GM12873 (cell line): Measurements from ENCODE around the gene ZSWIM6.

Experiments
- TF ChIP-seq, protein P1 (sequence below): IDR thresholded peaks from 2 replicates; pipeline ENCODE4 v1.5.1; 2012; ENCODE audit warnings: low read depth, mild to moderate bottlenecking, moderate library complexity, low read length, control low read depth; ENCODE audit not compliant: insufficient read depth; ENCODE audit errors: missing control alignments

Gene ZSWIM6

DNA sequence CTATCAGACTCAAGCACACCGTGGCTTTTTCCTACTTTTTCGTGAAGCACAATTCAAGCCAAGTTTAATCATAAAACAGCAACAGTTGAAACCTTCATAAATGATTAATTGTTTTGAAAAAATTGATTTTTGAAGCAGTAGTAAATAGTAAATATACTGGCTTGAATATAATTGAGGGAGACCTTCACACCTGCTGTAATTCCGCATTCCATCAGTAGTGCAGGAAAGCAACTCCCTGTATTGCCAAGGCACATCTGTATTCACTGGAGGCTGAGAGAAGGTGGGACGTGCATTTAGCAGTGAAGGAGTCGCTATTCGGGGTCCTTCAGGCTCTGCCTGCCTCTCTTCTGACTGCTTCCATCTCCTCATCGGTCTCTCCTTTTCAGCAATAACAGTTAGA, 203.8 kb downstream of the ZSWIM6 start:
- TF ChIP-seq, protein P1, sequence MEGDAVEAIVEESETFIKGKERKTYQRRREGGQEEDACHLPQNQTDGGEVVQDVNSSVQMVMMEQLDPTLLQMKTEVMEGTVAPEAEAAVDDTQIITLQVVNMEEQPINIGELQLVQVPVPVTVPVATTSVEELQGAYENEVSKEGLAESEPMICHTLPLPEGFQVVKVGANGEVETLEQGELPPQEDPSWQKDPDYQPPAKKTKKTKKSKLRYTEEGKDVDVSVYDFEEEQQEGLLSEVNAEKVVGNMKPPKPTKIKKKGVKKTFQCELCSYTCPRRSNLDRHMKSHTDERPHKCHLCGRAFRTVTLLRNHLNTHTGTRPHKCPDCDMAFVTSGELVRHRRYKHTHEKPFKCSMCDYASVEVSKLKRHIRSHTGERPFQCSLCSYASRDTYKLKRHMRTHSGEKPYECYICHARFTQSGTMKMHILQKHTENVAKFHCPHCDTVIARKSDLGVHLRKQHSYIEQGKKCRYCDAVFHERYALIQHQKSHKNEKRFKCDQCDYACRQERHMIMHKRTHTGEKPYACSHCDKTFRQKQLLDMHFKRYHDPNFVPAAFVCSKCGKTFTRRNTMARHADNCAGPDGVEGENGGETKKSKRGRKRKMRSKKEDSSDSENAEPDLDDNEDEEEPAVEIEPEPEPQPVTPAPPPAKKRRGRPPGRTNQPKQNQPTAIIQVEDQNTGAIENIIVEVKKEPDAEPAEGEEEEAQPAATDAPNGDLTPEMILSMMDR = no peak

DNA sequence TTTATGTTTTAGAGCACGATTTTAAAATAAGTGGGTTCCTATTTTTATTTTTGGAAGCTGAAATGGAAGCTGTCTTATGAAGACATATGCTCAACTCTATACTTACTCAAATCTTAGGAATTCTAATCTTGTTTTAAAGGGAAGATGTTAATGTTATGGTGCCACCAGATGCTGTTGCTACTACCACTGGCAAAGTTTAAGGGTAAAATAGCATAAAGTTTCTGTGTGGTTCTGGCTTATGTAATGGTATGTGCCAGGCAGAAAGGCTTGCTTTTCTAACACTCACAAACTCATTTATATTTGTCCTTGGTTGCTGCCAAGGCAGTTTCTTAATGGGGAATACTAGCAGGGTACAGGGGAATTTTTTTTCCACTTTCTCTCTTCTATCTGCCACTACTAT, 204.9 kb downstream of the ZSWIM6 start:
- TF ChIP-seq, protein P1 = no peak

DNA sequence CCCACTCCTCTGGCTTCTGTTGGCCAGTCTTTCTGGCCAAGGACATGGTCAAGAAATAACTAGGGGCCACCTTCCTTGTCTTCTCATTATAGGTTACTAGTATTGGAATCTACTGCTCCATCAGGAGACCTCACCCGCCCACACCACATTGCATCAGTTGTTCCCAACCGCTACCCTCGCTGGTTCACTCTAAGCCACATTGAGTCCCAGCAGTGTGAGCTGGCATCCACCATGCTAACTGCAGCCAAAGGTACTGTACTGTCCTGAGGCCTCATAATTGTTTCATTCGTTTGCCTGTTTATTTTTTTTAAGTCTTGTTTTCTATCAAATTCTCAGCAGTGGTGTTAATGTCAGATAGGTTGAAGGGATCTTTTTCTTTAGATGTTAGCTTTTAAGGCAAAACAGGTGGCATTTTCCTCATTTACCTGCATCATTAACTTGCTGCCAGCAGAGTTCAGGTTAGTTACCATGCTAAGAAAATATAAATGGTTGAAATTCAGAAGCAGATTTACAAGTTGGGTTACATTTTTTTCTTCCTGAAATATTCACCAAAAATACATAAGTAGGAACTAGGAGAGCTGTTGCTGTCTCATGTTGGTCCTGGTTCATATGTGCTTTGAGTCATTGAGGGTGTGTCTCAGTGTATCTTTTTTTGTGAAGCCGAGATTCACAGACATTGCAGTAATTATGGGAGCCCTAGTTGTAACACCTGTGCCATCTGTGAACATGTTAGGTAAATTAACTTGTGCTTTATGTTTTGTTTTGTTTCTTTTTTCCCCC, 206.9 kb downstream of the ZSWIM6 start:
- TF ChIP-seq, protein P1 = no peak

DNA sequence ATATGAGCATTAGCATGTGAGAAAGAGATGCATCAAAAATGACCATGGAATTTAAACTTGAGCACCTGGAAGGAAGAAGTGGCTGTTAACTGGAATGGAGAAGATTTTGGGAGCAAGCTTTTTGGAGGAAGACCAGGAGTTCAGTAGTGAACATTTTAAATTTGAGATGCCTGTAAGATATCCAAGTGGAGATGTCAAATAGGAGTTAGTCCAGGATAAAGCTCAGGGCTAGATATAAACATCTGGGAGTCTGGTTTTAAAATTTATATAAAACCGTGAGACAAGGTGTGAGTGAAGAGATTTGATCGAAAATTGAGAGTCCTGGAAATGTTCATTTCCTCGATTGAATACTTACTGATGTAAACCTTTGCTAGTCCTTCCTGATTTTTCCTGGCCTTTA, 217.5 kb downstream of the ZSWIM6 start:
- TF ChIP-seq, protein P1 = no peak

DNA sequence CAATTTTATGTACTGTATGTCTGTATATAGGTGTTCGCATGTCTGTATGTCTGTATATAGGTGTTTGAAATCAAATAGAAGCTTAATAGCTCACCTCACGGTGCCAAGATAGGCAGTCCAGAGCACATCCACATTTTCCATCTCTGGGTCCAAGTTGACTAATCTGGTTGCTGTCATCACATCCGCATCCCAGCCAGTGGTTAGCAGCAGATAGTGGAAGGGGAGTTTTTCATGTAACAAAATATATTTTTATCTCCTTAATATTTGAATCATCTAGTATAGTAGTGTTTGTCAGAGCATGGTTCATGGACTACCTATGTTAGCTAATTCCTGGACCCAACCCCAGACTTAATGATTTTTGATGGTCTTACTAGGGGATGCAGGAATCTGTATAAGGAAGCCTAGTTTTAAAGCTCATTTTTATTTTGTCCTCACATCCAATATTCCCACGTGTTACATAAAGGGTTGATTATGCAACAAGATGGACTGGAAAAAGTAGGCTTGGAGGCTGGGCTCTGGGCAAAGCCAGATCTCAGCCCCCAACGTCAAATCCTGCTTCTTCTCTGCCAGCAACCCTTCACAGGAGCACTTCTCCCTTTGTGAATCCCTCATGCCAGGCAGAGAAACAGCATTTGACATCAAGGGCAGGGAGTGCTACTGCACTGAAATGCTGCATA, 219.7 kb downstream of the ZSWIM6 start:
- TF ChIP-seq, protein P1 = no peak

DNA sequence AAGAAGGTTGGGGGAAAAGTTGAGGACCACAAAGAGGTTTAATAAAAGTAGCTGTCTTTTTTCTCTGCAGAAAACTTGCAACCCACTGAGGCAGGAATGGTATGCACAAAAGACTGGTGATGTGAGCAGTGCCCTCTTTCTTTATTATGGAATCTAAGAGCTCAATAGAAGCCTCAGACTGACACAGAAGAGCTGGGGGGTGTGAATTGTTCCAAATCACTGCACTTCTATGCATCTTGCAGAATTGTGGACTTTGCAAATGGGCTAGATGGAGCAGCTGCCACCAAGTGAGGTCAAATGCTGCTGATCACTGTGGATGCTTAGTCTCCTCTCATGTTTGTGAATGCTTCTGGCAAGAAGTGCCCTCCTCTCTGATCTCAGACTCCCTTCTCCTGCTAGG, 227.1 kb downstream of the ZSWIM6 start:
- TF ChIP-seq, protein P1 = no peak

DNA sequence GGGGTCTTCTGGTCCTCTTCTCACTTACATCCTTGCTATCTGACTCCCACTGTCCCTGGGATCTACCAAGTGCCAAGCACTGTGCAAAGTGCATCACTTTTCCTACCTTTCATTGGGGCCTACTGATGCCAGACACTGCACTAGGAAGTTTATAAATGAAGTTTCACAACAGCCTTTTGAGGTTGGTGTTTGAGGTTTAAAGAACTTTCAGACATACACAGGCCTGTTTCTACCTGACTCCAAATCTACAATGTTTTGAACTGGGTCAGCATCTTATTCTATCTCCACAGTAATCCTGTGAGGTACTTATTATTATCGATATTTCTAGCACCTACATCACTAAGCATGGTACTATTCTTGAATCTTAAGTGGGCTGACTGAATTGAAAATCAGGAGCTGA, 227.7 kb downstream of the ZSWIM6 start:
- TF ChIP-seq, protein P1 = no peak
